ENCODE data around the gene IFNL1. TPM values are rescaled to one million over a fixed set of nuclear protein-coding genes. Genes with fewer than 3 reads are reported as not detected.
"Not testable (repeated sequence)": the region's sequence is repeated elsewhere in the genome, so short reads cannot be mapped to it uniquely, and the experiment has no call there.

The IFNL1 gene
- total RNA-seq, 2 experiments from 2014 or later: 0.26 to 0.70 TPM

DNA sequence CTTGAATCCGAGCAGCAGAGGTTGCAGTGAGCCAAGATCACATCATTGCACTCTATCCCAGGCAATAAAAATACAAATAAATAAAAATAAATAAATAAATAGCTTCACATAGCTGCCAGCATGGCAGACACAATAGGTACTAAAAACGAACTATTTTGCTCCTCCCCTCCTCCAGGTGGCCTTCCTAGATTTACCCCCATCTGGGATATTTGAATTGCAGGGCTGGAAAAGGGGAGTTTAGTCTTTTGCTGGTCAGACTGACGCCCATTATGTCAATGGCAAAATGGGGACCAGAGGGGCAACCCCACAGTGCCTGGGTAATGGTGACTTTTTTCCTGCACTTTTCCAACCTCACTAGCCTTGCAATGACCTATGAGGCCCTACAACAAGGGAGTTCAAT lies 40.3 kb downstream of the IFNL1 start:
- ATAC-seq (no peak), DNase-seq (no peak)
- H3K4me1 Mint-ChIP-seq: peaks cover 61% of the 10 kb centered on the region
- H3K9me3 Mint-ChIP-seq (ENCODE audit: low read depth): no peaks in the 10 kb centered on the region
- peaks cover 18% of the 10 kb centered on the region for H3K36me3 Mint-ChIP-seq
- H3K27ac Mint-ChIP-seq: peak overlapping the region; percentile 95
- CTCF ChIA-PET: interaction anchor here (1.2 to 2.0 kb wide), 6 partner anchors 60 to 214 kb away, joined by 3 to 6 read pairs (median 4); partner anchors contain the start of gene PLEKHG2
- H3K4me3 Mint-ChIP-seq: peak overlapping the region; percentile 97
- no peaks in the 10 kb centered on the region for H3K27me3 Mint-ChIP-seq

DNA sequence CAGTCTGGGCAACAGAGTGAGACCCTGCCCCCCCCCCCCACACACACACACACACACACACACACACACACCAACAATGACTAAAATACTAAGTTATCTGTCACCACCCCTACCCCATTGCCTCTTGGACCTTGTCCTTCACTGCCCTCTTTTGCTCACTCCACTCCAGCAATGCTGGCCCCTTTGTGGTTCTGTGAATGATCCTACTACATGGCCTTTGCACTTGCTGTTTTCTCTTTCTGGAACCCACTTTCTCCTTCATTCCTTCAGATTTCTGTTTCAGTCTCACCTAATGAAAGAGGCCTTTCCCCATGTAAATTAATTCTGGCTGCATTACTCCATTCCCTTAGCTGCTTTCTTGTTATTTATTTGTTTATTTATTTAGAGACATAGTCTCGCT lies 43.5 kb downstream of the IFNL1 start:
- no peak for DNase-seq
- H3K27ac Mint-ChIP-seq: peak overlapping the region; percentile 66
- CTCF ChIA-PET: interaction anchor here (1.0 to 1.1 kb wide), 2 partner anchors 68 to 72 kb away, joined by 3 read pairs; partner anchors contain the start of gene PLEKHG2
- H3K27me3 Mint-ChIP-seq: no peaks in the 10 kb centered on the region
- no peak for ATAC-seq
- H3K4me3 Mint-ChIP-seq: no peak overlapping the region
- peaks cover 59% of the 10 kb centered on the region for H3K4me1 Mint-ChIP-seq
- no peaks in the 10 kb centered on the region for H3K9me3 Mint-ChIP-seq (ENCODE audit: low read depth)
- peaks cover 7% of the 10 kb centered on the region for H3K36me3 Mint-ChIP-seq

DNA sequence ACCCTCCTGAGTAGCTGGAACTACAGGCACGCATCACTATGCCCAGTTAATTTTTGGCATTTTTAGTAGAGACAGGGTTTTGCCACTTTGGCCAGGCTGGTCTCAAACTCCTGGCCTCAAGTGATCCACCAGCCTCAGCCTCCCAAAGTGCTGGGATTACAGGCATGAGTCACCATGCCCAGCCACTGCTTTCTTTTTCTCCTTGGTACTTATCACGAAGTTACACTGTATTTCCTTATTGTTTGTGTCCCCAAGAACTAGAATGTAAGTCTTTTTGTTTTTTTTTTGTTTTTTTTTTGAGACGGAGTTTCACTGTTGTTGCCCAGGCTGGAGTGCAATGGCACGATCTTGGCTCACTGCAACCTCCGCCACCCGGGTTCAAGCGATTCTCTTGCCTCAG lies 43.9 kb downstream of the IFNL1 start:
- CTCF ChIA-PET: interaction anchor here (1.0 to 1.1 kb wide), 2 partner anchors 67 to 72 kb away, joined by 3 read pairs; partner anchors contain the start of gene PLEKHG2
- not testable (repeated sequence) for ATAC-seq

DNA sequence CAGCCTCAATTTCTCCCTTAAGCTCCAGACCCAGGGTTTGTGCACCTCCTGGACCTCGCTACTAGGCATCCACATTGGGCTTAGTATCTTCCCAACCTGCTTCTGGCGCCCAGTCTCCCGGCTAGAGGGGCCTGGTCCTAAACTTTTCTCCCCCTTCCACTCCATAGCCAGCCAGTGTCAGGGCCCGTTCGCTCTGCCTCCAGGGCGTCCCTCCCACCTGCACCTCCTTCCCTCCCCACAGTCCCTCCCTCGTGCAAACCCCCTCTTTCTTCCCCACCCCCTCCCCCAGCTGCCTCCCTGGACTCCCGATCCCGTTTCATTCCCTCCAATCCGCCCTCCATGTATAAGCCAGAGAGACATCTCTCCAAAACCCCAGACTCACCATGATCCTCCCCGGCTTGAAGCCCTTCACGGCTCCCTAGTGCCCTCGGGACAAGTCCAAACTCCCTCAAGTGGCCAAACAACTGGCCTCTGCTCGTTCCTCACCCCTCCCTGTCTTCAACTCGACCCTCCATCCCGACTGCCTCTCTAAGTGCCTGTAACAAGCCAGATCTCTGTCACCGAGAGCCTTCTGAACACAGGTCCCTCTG lies 45.0 kb downstream of the IFNL1 start:
- CTCF ChIA-PET: interaction anchor here (0.6 to 2.1 kb wide), 2 partner anchors 50 to 89 kb away, joined by 3 to 8 read pairs; partner anchors contain the start of genes MED29 and PAF1
- DNase-seq (peak; percentile 67), ATAC-seq (peak; percentile 0)
- H3K36me3 Mint-ChIP-seq: peaks cover 4% of the 10 kb centered on the region
- no peaks in the 10 kb centered on the region for H3K9me3 Mint-ChIP-seq (ENCODE audit: low read depth)
- peak overlapping the region; percentile 92 for H3K27ac Mint-ChIP-seq
- peaks cover 64% of the 10 kb centered on the region for H3K4me1 Mint-ChIP-seq
- H3K4me3 Mint-ChIP-seq: peak overlapping the region; percentile 93
- H3K27me3 Mint-ChIP-seq: no peaks in the 10 kb centered on the region

More for the DNA sequence above, 43.9 kb downstream of the IFNL1 start:
- Mint-ChIP-seq H3K27ac (peak overlapping the region; percentile 66), H3K4me1 (peaks cover 59% of the 10 kb centered on the region), H3K4me3 (peak overlapping the region; percentile 93)
- H3K36me3 Mint-ChIP-seq; DNase-seq; H3K27me3 Mint-ChIP-seq; H3K9me3 Mint-ChIP-seq (ENCODE audit: low read depth): not testable (repeated sequence)

DNA sequence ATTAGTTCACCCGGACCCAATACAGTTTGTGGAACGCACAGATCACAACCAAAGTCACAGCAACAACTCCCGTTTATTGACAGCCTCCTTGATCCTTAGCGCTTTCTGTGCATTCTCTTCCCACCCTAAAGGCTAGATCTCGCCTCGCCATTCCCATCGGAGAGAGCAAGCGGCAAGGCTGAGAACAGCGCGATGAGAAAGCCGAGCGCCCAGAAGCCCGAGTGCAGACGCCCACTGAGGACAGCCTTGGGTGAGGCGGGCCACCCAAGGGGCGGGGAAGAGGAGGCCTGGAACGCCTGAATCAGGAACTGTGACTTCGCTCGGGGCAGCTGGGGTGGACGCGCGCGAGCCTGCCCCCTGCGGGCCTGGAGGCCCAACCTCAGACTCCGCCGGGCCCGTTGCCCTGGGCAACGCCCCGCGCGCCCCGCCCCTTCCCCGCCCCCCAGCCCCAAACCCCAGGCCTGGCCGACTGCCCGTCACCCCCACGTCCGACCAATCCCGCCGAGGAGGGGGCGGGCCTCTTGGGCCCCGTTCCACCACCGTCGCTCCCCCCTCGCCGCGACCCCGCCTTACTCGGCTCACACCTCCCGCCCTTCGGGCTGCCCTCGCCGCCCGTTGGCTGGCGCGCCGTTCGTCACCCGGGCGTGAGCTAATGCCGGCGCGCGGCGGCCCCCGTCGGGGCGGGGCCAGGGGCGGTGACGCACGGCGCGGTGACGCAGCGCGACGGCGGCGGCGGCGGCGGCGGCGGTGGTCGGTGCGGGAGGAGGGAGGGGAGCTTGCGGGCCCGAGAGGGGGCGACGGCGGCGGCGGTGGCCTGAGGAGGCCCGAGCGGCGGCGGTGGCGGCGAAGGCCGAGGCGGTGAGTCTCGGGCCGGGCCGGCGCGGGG lies 45.8 kb downstream of the IFNL1 start, which contains the start of gene SAMD4B:
SAMD4B (plus strand) TSS at position 703 of the 886 bp plus-strand sequence. CDS start 14,473 bp downstream, outside the sequence.
- ATAC-seq (peak; percentile 92), DNase-seq (peak; percentile 99)
- Mint-ChIP-seq H3K4me1 (peaks cover 67% of the 10 kb centered on the region), H3K36me3 (peaks cover 7% of the 10 kb centered on the region), H3K9me3 (ENCODE audit: low read depth) (no peaks in the 10 kb centered on the region), H3K27me3 (no peaks in the 10 kb centered on the region), H3K4me3 (peak within 1 kb of the TSS; percentile 93), H3K27ac (peak within 1 kb of the TSS; percentile 92)
- CTCF ChIA-PET: interaction anchor here (0.6 to 2.1 kb wide), 12 partner anchors 9 to 107 kb away, joined by 3 to 8 read pairs (median 4); partner anchors contain the start of genes MED29, PAF1, PLEKHG2 and RPS16

DNA sequence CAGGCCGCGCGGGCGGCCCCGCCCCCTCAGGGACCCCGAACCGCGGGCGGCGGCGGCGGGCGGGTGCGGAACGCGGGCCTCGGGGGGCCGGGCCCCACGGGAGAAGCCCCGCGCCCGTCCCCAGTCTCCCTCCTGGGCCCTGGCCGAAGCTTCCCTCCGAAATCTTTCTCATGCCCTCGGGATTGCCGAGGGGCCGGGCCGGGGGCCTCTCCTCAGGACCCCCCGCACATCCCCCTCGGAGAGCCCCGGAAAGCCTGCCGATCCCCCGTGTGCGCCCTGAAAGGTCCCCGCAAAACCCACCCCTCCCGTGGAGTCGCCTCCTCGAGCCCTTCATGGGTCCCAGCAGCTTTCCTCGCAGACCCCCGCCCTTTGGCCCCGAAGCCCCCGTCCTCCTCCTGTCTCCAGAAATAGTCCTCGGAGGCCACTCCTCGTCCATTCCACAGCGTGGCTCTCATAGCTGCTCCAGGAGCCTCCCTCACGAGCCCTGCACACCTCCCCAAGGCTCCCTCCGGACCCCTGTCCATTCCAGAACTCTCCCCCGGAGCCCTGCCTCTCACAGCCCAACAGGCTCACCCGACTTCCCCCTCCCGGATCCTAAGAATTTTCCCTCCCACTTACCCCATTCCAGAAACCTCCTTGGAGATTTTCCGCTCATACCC lies 46.6 kb downstream of the IFNL1 start:
- Mint-ChIP-seq H3K27me3 (no peaks in the 10 kb centered on the region), H3K27ac (peak overlapping the region; percentile 84), H3K9me3 (ENCODE audit: low read depth) (no peaks in the 10 kb centered on the region), H3K4me3 (peak overlapping the region; percentile 79), H3K4me1 (peaks cover 67% of the 10 kb centered on the region), H3K36me3 (peaks cover 7% of the 10 kb centered on the region)
- ATAC-seq (no peak), DNase-seq (peak; percentile 48)
- CTCF ChIA-PET: interaction anchor here (0.6 to 2.1 kb wide), 11 partner anchors 8 to 106 kb away, joined by 3 to 8 read pairs (median 4); partner anchors contain the start of genes MED29, PAF1, PLEKHG2 and RPS16

DNA sequence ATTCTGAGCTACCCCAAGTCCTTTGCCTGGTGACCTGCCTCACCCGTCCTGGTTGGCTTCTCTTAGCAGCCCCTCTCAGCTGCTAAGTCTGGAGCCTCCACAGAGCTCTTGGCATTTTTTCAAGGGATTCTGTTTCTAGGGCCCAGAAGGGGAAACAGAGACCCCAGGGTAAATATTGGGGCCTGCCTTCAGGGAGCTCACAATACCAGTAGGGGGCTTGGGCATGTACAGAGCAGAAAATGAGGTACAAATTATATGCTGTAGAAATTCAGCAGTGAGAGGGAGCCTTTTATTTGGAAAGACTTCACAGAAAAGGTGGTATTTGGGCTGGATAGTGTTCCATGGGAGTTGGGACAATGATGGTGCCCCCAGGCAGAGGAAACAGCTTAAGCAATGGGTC lies 49.7 kb downstream of the IFNL1 start:
- no peak for DNase-seq
- H3K27me3 Mint-ChIP-seq: no peaks in the 10 kb centered on the region
- H3K36me3 Mint-ChIP-seq: peaks cover 13% of the 10 kb centered on the region
- H3K4me1 Mint-ChIP-seq: peaks cover 67% of the 10 kb centered on the region
- no peak for ATAC-seq
- peak overlapping the region; percentile 7 for H3K27ac Mint-ChIP-seq
- no peak overlapping the region for H3K4me3 Mint-ChIP-seq
- H3K9me3 Mint-ChIP-seq (ENCODE audit: low read depth): no peaks in the 10 kb centered on the region
- CTCF ChIA-PET: interaction anchor here (0.5 to 2.0 kb wide), 7 partner anchors 11 to 188 kb away, joined by 3 to 5 read pairs (median 5); partner anchors contain the start of genes GMFG, MED29, PAF1 and PLEKHG2

DNA sequence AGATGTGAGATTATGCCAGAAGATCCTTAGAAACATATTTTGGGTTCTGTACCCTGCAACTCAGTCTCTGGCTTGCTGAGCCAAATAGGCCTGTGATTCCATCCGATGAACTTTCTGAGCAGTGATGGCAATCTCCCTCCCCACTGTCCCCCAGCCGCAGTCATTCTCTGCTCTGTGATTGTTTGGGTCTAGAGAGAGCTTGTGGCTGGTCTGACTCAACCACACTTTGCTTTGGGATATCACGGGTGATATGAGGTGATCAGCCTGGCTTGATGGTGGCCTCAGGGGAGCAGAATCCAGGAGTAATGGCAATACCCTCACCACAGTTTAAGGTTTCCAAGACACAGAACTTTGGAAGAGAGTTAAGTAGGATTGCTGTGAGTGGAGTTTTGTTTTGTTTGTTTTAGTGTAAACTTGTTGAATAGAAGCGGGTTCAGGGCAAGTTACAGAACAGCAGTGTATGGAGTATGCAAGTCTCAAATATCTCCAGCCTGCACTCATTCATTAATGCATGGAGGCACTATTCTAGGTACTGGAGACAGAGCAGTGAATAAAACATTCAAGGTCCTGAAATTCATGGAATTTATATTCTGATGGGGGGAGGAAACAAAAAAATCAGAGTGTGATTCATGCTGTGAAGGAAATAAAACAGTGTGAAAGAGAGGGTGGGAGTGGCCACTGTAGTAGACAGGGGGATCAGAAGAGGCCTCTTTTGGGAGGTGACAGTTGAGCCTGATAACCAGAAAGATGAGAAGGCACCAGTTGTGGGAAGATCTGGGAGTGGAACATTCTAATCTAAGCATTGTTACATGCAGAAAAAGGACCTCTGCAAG lies 51.3 kb downstream of the IFNL1 start:
- CTCF ChIA-PET: interaction anchor here (1.0 to 2.0 kb wide), 6 partner anchors 8 to 225 kb away, joined by 3 to 5 read pairs (median 5); partner anchors contain the start of genes GMFG and PLEKHG2
- Mint-ChIP-seq H3K4me3 (no peak overlapping the region), H3K27me3 (no peaks in the 10 kb centered on the region), H3K27ac (peak overlapping the region; percentile 24), H3K9me3 (ENCODE audit: low read depth) (no peaks in the 10 kb centered on the region), H3K36me3 (peaks cover 17% of the 10 kb centered on the region), H3K4me1 (peaks cover 78% of the 10 kb centered on the region)
- ATAC-seq (no peak), DNase-seq (no peak)

Other genes with a start within 250 kb of the IFNL1 start
- not detected for gene ACP7, start 212.0 kb upstream of the IFNL1 start, total RNA-seq
- 10 to 100 TPM; 14.6 to 18.4 TPM for gene PAK4, start 170.6 kb upstream of the IFNL1 start, total RNA-seq
- gene NCCRP1, start 99.4 kb upstream of the IFNL1 start, total RNA-seq: not detected
- gene SYCN, start 92.1 kb upstream of the IFNL1 start, total RNA-seq: not detected
- under 1 TPM in 1 of 2 experiments, not detected in 1; 0.42 TPM for gene IFNL3, start 51.4 kb upstream of the IFNL1 start, total RNA-seq
- not detected for gene IFNL4, start 47.6 kb upstream of the IFNL1 start, total RNA-seq
- gene IFNL2, start 28.0 kb upstream of the IFNL1 start, total RNA-seq: not detected
- 1 to 10 TPM; 4.5 to 8.4 TPM for gene LRFN1, start 24.5 kb downstream of the IFNL1 start, total RNA-seq
- gene GMFG, start 39.6 kb downstream of the IFNL1 start, total RNA-seq: 100 to 1,000 TPM; 472 to 473 TPM
- 10 to 100 TPM; 45.7 to 58.5 TPM for gene SAMD4B, start 46.0 kb downstream of the IFNL1 start, total RNA-seq
- gene PAF1, start 94.7 kb downstream of the IFNL1 start, total RNA-seq: 10 to 100 TPM; 48.9 to 53.8 TPM
- gene MED29, start 95.0 kb downstream of the IFNL1 start, total RNA-seq: 10 to 100 TPM; 31.0 to 31.2 TPM
- gene ZFP36, start 110.4 kb downstream of the IFNL1 start, total RNA-seq: 100 to 1,000 TPM in 1 of 2 experiments, 10 to 100 TPM in 1; 45.1 to 107 TPM
- 10 to 100 TPM; 57.9 to 73.9 TPM for gene PLEKHG2, start 116.3 kb downstream of the IFNL1 start, total RNA-seq
- 1,000 to 10,000 TPM; 1,815 to 2,117 TPM for gene RPS16, start 139.5 kb downstream of the IFNL1 start, total RNA-seq
- 100 to 1,000 TPM; 144 to 181 TPM for gene SUPT5H, start 149.2 kb downstream of the IFNL1 start, total RNA-seq
- gene TIMM50, start 184.4 kb downstream of the IFNL1 start, total RNA-seq: 10 to 100 TPM; 59.6 to 83.9 TPM
- gene DLL3, start 202.5 kb downstream of the IFNL1 start, total RNA-seq: under 1 TPM; 0.26 to 0.98 TPM
- gene SELENOV, start 218.7 kb downstream of the IFNL1 start, total RNA-seq: not detected
- 1 to 10 TPM; 4.7 to 7.4 TPM for gene EID2B, start 236.4 kb downstream of the IFNL1 start, total RNA-seq
- 10 to 100 TPM; 15.1 to 16.3 TPM for gene EID2, start 243.8 kb downstream of the IFNL1 start, total RNA-seq

Data from activated CD8-positive, alpha-beta memory T cell treated with anti-CD3 and anti-CD28 coated beads, Interleukin-2, amount 10 ng/mL, durations not matched to agents 7 days and 5 days (primary cell).